AG04449 (cell line): ENCODE results near the gene RAB3IP.

Experiments used
- CTCF ChIA-PET: fragments of 350-600 bp; formaldehyde crosslinking; extraction: SDS; loops from one replicate; lab custom pipeline; 2021; ENCODE audit warnings: antibody characterized with exemption; lab: Yijun Ruan, JAX
- POLR2A ChIA-PET: fragments of 400-600, 350-600 bp; formaldehyde crosslinking; extraction: SDS; loops from one replicate; lab custom pipeline; 2020; ENCODE audit warnings: antibody characterized with exemption, inconsistent platforms; lab: Yijun Ruan, JAX
- DNase-seq: peaks from one replicate; pipeline ENCODE4 v3.0.0-alpha.2; 2010; ENCODE audit warnings: low read depth, low spot score
- H3K4me3 ChIP-seq: 2 replicates; pipeline ENCODE4 v1.5.1; 2011; ENCODE audit warnings: low read depth, mild to moderate bottlenecking, control low read depth, low read length
- TF ChIP-seq, protein P1 (sequence below): IDR thresholded peaks from one replicate; pipeline ENCODE4 v1.5.1; 2011; ENCODE audit warnings: mild to moderate bottlenecking, moderate library complexity, low read length, control low read depth, inconsistent platforms; ENCODE audit not compliant: insufficient read depth; ENCODE audit errors: missing control alignments

RAB3IP gene

GRCh38 chr12:69720750-69721149 lies 17.9 kb upstream of the RAB3IP start:
- TF ChIP-seq, protein P1, sequence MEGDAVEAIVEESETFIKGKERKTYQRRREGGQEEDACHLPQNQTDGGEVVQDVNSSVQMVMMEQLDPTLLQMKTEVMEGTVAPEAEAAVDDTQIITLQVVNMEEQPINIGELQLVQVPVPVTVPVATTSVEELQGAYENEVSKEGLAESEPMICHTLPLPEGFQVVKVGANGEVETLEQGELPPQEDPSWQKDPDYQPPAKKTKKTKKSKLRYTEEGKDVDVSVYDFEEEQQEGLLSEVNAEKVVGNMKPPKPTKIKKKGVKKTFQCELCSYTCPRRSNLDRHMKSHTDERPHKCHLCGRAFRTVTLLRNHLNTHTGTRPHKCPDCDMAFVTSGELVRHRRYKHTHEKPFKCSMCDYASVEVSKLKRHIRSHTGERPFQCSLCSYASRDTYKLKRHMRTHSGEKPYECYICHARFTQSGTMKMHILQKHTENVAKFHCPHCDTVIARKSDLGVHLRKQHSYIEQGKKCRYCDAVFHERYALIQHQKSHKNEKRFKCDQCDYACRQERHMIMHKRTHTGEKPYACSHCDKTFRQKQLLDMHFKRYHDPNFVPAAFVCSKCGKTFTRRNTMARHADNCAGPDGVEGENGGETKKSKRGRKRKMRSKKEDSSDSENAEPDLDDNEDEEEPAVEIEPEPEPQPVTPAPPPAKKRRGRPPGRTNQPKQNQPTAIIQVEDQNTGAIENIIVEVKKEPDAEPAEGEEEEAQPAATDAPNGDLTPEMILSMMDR, result no peak
- ChIA-PET POLR2A (no interaction called here), CTCF (no interaction called here)
- no peak for DNase-seq
- H3K4me3 ChIP-seq, result no peak overlapping the region

- ChIA-PET POLR2A (no interaction called here), CTCF (interaction anchor here (0.8 to 1.4 kb wide), 5 partner anchors 10 to 438 kb away, joined by 3 to 4 read pairs (median 3); no protein-coding TSS in a partner anchor)
- TF ChIP-seq, protein P1, result no peak
- no peak overlapping the region for H3K4me3 ChIP-seq
- no peak for DNase-seq
These were observed 11.7 kb upstream of the RAB3IP start for GRCh38 chr12:69726922-69727321.

DNA sequence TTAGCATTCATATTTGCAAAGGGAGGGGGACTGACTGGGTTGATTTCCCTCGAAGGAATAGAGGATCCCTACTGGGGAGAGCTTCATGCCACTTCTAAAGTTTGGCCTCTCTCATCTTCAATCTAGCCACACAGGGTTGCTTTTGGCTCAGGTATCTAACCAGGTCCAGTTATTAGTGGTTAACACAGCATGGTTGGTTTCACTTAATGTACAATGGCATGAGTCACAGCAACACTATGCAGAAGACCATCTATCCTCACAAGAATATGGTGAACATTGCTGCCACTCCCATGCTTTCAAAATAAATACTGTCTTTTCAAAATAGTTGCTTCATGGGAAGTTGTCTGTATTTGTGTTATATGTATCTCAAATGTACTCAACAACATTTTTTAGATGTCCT lies 6.6 kb upstream of the RAB3IP start:
- TF ChIP-seq, protein P1, result no peak
- POLR2A ChIA-PET, result no interaction called here
- CTCF ChIA-PET, result no interaction called here
- no peak overlapping the region for H3K4me3 ChIP-seq
- DNase-seq, result no peak

- TF ChIP-seq, protein P1, result no peak
- POLR2A ChIA-PET, result no interaction called here
- H3K4me3 ChIP-seq, result no peak overlapping the region
- no peak for DNase-seq
- CTCF ChIA-PET, result no interaction called here
These were observed 5.0 kb upstream of the RAB3IP start for GRCh38 chr12:69733638-69734037.

- POLR2A ChIA-PET, result no interaction called here
- DNase-seq, result no peak
- CTCF ChIA-PET, result interaction anchor here (0.6 to 1.4 kb wide), 4 partner anchors 13 to 382 kb away, joined by 3 to 5 read pairs (median 3); no protein-coding TSS in a partner anchor
- H3K4me3 ChIP-seq, result peak overlapping the region; percentile 63
- TF ChIP-seq, protein P1, result no peak
These were observed 879 bp downstream of the RAB3IP start for GRCh38 chr12:69739287-69740191.

- DNase-seq, result no peak
- TF ChIP-seq, protein P1, result no peak
- no peak overlapping the region for H3K4me3 ChIP-seq
- ChIA-PET POLR2A (no interaction called here), CTCF (no interaction called here)
These were observed 5.4 kb downstream of the RAB3IP start for GRCh38 chr12:69744109-69744508.
